RWPE2 (cell line): ENCODE data around the gene ARF1.

ENCODE experiments used
- ATAC-seq: fragments of 200-7000 bp; cut with Tn5 transposase; 3 replicates; pipeline ENCODE4 v1.9.1; 2021; ENCODE audit warnings: low read depth
- DNase-seq: peaks from one replicate; pipeline ENCODE4 v3.0.0-alpha.2; 2020; ENCODE audit warnings: low spot score
- H3K27ac ChIP-seq: fragments of 450-650 bp; 2 replicates; pipeline ENCODE4 v1.5.1; 2017; ENCODE audit warnings: mild to moderate bottlenecking; ENCODE audit not compliant: poor library complexity, severe bottlenecking
- H3K27me3 ChIP-seq: fragments of 250-450 bp; sonication (Bioruptor Pico); 2 replicates; pipeline ENCODE4 v1.5.1; 2021; ENCODE audit warnings: mild to moderate bottlenecking, moderate library complexity; ENCODE audit not compliant: insufficient read depth, poor library complexity, severe bottlenecking
- H3K36me3 ChIP-seq: fragments of 250-450 bp; sonication (Bioruptor Pico); 2 replicates; pipeline ENCODE4 v1.5.1; 2020; ENCODE audit warnings: low read depth, mild to moderate bottlenecking, moderate library complexity
- H3K4me1 ChIP-seq: fragments of 250-450 bp; sonication (Bioruptor Pico); 2 replicates; pipeline ENCODE4 v1.5.1; 2021; ENCODE audit warnings: mild to moderate bottlenecking, moderate library complexity; ENCODE audit not compliant: insufficient read depth, poor library complexity, severe bottlenecking
- H3K4me3 ChIP-seq: fragments of 250-450 bp; sonication (Bioruptor Pico); 2 replicates; pipeline ENCODE4 v1.5.1; 2021; ENCODE audit warnings: mild to moderate bottlenecking, moderate library complexity; ENCODE audit not compliant: severe bottlenecking
- H3K9me3 ChIP-seq: fragments of 250-450 bp; sonication (Bioruptor Pico); 2 replicates; pipeline ENCODE4 v1.5.1; 2021; ENCODE audit warnings: mild to moderate bottlenecking, moderate library complexity; ENCODE audit not compliant: severe bottlenecking
- TF ChIP-seq, protein P1 (sequence below): fragments of 450-650 bp; IDR thresholded peaks from one replicate; pipeline ENCODE4 v1.5.1; 2017; ENCODE audit warnings: mild to moderate bottlenecking, moderate library complexity; ENCODE audit not compliant: poor library complexity, severe bottlenecking

ARF1 gene

DNA sequence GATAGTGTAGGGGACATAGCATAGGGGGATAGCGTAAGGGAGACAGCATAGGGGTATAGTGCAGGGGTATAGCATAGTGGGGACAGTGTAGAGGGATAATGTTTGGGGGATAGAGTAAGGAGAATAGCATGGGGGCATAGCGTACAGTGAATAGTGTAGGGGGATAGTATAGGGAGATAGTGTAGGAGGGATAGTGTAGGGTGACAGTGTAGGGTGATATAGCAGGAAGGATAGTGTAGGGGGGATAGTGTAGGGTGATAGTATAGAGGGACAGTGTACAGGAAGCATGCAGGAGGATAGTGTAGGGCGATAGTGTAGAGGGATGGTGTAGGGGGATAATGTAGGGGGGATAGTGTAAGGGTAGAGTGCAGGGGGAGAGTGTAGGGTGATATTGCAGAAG lies 11.7 kb upstream of the ARF1 start:
- DNase-seq (no peak), ATAC-seq (peak; percentile 11; the same call in 1 of the 3 replicates)
- no peak overlapping the region for H3K27ac ChIP-seq
- no peaks in the 10 kb centered on the region for H3K27me3 ChIP-seq
- no peaks in the 10 kb centered on the region for H3K36me3 ChIP-seq
- no peaks in the 10 kb centered on the region for H3K9me3 ChIP-seq
- TF ChIP-seq, protein P1, sequence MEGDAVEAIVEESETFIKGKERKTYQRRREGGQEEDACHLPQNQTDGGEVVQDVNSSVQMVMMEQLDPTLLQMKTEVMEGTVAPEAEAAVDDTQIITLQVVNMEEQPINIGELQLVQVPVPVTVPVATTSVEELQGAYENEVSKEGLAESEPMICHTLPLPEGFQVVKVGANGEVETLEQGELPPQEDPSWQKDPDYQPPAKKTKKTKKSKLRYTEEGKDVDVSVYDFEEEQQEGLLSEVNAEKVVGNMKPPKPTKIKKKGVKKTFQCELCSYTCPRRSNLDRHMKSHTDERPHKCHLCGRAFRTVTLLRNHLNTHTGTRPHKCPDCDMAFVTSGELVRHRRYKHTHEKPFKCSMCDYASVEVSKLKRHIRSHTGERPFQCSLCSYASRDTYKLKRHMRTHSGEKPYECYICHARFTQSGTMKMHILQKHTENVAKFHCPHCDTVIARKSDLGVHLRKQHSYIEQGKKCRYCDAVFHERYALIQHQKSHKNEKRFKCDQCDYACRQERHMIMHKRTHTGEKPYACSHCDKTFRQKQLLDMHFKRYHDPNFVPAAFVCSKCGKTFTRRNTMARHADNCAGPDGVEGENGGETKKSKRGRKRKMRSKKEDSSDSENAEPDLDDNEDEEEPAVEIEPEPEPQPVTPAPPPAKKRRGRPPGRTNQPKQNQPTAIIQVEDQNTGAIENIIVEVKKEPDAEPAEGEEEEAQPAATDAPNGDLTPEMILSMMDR = no peak
- no peaks in the 10 kb centered on the region for H3K4me1 ChIP-seq
- H3K4me3 ChIP-seq = no peak overlapping the region

DNA sequence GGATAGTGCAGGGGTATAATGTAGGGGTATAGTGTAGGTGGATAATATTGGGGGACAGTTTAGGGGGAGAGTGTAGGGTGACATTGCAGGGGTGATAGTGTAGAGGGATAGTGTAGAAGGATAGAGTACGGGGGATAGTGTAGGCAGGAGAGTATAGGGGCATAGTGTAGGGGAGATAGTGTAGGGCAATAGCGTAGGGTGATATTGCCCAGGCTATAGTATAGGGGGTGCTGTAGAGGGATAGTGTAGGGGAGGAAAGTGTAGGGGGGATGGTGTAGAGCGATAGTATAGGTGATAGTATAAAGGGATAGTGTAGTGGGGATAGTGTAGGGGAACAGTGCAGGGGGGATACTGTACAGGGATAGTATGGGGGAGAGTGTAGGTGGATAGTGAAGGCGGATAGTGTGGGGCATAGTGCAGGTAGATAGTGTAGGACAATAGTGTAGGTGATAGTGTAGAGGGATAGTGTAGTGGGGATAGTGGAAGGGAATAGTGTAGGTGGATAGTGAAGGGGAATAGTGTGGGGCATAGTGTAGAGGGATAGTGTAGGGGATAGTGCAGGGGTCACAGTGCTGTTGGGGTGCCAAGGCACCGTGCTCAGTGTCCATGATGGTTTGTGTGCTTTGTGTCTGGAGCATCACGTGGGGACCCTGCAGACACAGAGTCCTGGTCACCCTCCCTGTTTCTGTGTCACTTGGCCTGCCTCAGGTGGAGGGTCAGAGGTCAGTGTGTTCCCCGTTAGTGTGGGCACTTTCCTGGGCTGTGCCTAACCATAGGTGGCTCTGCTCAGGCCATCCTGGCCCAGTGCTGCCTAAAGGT lies 10.5 kb upstream of the ARF1 start:
- Histone ChIP-seq H3K4me3 (no peak overlapping the region), H3K27me3 (no peaks in the 10 kb centered on the region), H3K9me3 (no peaks in the 10 kb centered on the region), H3K4me1 (no peaks in the 10 kb centered on the region), H3K27ac (no peak overlapping the region), H3K36me3 (no peaks in the 10 kb centered on the region)
- ATAC-seq = peak; percentile 7; the same call in 1 of the 3 replicates
- no peak for DNase-seq
- TF ChIP-seq, protein P1 = no peak

DNA sequence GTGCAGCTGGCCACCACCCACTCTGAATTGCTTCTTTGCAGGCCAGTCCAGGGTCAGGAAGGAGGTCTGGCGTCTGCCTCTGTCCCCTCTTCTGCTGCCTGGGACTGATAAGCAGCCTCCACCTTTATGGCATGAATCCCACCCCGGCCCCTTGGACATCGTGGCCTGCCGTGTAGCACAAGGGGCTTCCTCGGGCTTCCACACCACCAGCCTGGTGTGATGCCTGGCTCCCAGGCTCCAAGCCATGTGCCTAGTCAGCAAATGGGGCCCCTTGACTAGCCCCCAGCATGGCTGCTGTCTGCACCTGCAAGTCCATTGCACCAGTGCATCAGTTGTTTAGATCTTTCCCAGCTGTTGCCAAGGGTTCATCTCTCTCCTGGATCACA lies 9.9 kb upstream of the ARF1 start:
- no peaks in the 10 kb centered on the region for H3K4me1 ChIP-seq
- no peak overlapping the region for H3K27ac ChIP-seq
- DNase-seq (no peak), ATAC-seq (no peak)
- H3K36me3 ChIP-seq = no peaks in the 10 kb centered on the region
- TF ChIP-seq, protein P1 = no peak
- H3K9me3 ChIP-seq = no peaks in the 10 kb centered on the region
- H3K4me3 ChIP-seq = no peak overlapping the region
- no peaks in the 10 kb centered on the region for H3K27me3 ChIP-seq

DNA sequence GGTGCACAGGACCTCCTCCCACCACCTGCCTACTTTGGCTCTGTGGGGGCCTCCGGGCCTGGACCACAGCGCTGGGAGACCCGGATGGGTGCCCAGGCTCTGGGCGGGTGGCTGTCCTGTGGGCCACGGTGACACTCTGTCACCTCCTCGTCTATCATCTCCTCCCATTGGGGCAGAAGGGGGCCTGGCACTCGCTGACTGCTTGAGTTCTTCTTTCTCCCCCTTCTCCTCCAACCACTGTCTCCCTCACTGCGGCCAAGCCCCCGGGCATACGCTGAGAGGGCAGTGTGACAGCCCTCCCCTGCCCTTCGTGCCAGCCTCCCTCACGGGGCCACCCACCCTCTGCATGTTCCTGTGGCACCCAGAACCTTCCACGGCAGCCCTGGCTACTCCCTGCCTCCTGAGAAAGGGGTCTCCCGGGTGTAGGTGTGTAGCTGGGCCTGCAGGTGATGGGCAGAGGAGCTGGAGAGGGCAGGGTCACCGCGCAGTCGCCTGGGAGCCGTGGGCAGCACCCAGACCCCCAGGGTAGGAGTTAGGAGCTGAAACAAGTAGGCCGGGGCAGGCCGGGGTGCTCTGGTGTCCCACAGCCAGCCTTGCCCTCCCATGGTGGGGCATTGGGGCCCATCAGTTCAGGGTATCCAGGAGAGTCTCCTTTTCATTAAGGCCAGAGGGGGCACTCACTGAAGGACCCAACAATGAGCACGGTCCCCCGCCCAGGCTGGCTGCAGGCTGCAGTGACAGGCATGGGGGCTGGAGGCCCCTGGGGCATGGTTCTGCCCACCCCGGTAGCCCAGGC lies 9.2 kb upstream of the ARF1 start:
- TF ChIP-seq, protein P1 = no peak
- no peak overlapping the region for H3K4me3 ChIP-seq
- no peaks in the 10 kb centered on the region for H3K36me3 ChIP-seq
- ATAC-seq (no peak), DNase-seq (no peak)
- no peaks in the 10 kb centered on the region for H3K9me3 ChIP-seq
- no peaks in the 10 kb centered on the region for H3K27me3 ChIP-seq
- no peaks in the 10 kb centered on the region for H3K4me1 ChIP-seq
- no peak overlapping the region for H3K27ac ChIP-seq
